SK-N-SH treated with all-trans-retinoic acid at 6 μM for 48 hours (cell line): ENCODE results near the gene EP400.

Experiments
- ESRRG ChIP-seq: fragments of 250-450 bp; sonication (Bioruptor Pico); IDR thresholded peaks from 2 replicates; pipeline ENCODE4 v1.6.1; 2021; ENCODE audit warnings: mild to moderate bottlenecking
- PATZ1 ChIP-seq: fragments of 250-450 bp; sonication (Bioruptor Pico); IDR thresholded peaks from 2 replicates; pipeline ENCODE4 v1.8.0; 2020; ENCODE audit warnings: mild to moderate bottlenecking, moderate library complexity, borderline replicate concordance
- POU6F1 ChIP-seq: fragments of 250-450 bp; sonication (Bioruptor Pico); IDR thresholded peaks from 2 replicates; pipeline ENCODE4 v1.8.0; 2021; ENCODE audit warnings: low read depth, mild to moderate bottlenecking, moderate library complexity, borderline replicate concordance

GRCh38 chr12:131905081-131905629, 44.6 kb upstream of the EP400 start:
- TF ChIP-seq POU6F1 = no peak
- TF ChIP-seq PATZ1 (CRISPR knock-in tag) = no peak
- TF ChIP-seq ESRRG (CRISPR knock-in tag) = no peak
